ENCODE measurements around the gene MEF2A. TPM values are rescaled to one million over a fixed set of nuclear protein-coding genes. Genes with fewer than 3 reads are reported as not detected.

Gene MEF2A
- total RNA-seq, 1 donor from 2014 or later: 61.9 TPM

- H3K36me3 Mint-ChIP-seq: no peaks in the 10 kb centered on the region
- no peak for DNase-seq (ENCODE audit: low spot score)
- H3F3A ChIP-seq (ENCODE audit: low read depth): peaks cover 5% of the 10 kb centered on the region
- TF ChIP-seq EZH2 (IDR thresholded peaks at IDR 0.05): no peak
- no peak for TF ChIP-seq EZH2phosphoT487 (IDR thresholded peaks at IDR 0.05)
- TF ChIP-seq, protein P1, sequence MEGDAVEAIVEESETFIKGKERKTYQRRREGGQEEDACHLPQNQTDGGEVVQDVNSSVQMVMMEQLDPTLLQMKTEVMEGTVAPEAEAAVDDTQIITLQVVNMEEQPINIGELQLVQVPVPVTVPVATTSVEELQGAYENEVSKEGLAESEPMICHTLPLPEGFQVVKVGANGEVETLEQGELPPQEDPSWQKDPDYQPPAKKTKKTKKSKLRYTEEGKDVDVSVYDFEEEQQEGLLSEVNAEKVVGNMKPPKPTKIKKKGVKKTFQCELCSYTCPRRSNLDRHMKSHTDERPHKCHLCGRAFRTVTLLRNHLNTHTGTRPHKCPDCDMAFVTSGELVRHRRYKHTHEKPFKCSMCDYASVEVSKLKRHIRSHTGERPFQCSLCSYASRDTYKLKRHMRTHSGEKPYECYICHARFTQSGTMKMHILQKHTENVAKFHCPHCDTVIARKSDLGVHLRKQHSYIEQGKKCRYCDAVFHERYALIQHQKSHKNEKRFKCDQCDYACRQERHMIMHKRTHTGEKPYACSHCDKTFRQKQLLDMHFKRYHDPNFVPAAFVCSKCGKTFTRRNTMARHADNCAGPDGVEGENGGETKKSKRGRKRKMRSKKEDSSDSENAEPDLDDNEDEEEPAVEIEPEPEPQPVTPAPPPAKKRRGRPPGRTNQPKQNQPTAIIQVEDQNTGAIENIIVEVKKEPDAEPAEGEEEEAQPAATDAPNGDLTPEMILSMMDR (IDR thresholded peaks at IDR 0.05): no peak
- H3K9me3 Mint-ChIP-seq: no peaks in the 10 kb centered on the region
- H3K4me3 ChIP-seq: no peak overlapping the region
- H3K9ac ChIP-seq: no peak overlapping the region
- no peaks in the 10 kb centered on the region for H3K36me3 ChIP-seq
- H3K27me3 ChIP-seq: peaks cover 14% of the 10 kb centered on the region
- no peak overlapping the region for H3K4me3 Mint-ChIP-seq
- H3K9me3 ChIP-seq (ENCODE audit: low read depth): no peaks in the 10 kb centered on the region
- peaks cover 13% of the 10 kb centered on the region for H3K4me1 ChIP-seq
- H3K27me3 Mint-ChIP-seq (ENCODE audit: insufficient read depth, low read depth): no peaks in the 10 kb centered on the region
- no peak overlapping the region for H2AFZ ChIP-seq (replicated peaks)
- peaks cover 11% of the 10 kb centered on the region for H3K79me2 ChIP-seq (ENCODE audit: low read depth)
- H3K4me2 ChIP-seq: no peak overlapping the region
- peaks cover 19% of the 10 kb centered on the region for H3K4me1 Mint-ChIP-seq
- peaks cover 20% of the 10 kb centered on the region for H4K20me1 ChIP-seq (ENCODE audit: low read depth)
- no peak overlapping the region for H3K27ac Mint-ChIP-seq
- H3K27ac ChIP-seq: no peak overlapping the region
These were observed 170.1 kb downstream of the MEF2A start for GRCh38 chr15:99735868-99736267.

DNA sequence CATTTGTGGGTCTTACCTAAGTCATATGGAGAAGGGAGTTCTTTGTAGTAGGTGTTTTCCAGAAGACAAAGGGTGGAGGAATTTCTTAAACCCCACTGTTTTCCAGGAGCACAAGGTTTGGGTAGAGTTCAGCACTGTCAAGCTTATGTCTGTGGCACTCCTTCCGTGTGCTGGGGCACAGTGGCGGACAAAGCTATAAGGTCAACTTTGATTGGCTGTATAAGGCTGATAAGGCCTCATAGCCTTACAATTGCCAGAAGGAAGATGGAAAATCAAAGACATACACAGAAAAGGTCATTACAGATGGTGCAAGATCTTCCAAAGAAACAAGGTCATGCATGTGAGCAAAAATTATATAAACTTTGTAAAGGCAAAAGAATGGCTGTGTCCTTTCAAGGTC lies 170.9 kb downstream of the MEF2A start:
- Mint-ChIP-seq H3K27me3 (ENCODE audit: insufficient read depth, low read depth) (peaks cover 2% of the 10 kb centered on the region), H3K9me3 (no peaks in the 10 kb centered on the region), H3K27ac (no peak overlapping the region), H3K4me1 (peaks cover 14% of the 10 kb centered on the region), H3K4me3 (no peak overlapping the region), H3K36me3 (no peaks in the 10 kb centered on the region)
- Histone ChIP-seq H3K79me2 (ENCODE audit: low read depth) (peaks cover 3% of the 10 kb centered on the region), H3K9me3 (ENCODE audit: low read depth) (no peaks in the 10 kb centered on the region), H3K4me3 (no peak overlapping the region), H4K20me1 (ENCODE audit: low read depth) (peaks cover 11% of the 10 kb centered on the region), H3K4me1 (peaks cover 5% of the 10 kb centered on the region), H3K27ac (no peak overlapping the region), H2AFZ (replicated peaks) (no peak overlapping the region), H3K4me2 (no peak overlapping the region), H3K27me3 (peaks cover 10% of the 10 kb centered on the region), H3K9ac (no peak overlapping the region), H3K36me3 (no peaks in the 10 kb centered on the region), H3F3A (ENCODE audit: low read depth) (peaks cover 5% of the 10 kb centered on the region)
- TF ChIP-seq EZH2 (IDR thresholded peaks at IDR 0.05): no peak
- TF ChIP-seq, protein P1 (IDR thresholded peaks at IDR 0.05): no peak
- TF ChIP-seq EZH2phosphoT487 (IDR thresholded peaks at IDR 0.05): no peak
- DNase-seq (ENCODE audit: low spot score): no peak

DNA sequence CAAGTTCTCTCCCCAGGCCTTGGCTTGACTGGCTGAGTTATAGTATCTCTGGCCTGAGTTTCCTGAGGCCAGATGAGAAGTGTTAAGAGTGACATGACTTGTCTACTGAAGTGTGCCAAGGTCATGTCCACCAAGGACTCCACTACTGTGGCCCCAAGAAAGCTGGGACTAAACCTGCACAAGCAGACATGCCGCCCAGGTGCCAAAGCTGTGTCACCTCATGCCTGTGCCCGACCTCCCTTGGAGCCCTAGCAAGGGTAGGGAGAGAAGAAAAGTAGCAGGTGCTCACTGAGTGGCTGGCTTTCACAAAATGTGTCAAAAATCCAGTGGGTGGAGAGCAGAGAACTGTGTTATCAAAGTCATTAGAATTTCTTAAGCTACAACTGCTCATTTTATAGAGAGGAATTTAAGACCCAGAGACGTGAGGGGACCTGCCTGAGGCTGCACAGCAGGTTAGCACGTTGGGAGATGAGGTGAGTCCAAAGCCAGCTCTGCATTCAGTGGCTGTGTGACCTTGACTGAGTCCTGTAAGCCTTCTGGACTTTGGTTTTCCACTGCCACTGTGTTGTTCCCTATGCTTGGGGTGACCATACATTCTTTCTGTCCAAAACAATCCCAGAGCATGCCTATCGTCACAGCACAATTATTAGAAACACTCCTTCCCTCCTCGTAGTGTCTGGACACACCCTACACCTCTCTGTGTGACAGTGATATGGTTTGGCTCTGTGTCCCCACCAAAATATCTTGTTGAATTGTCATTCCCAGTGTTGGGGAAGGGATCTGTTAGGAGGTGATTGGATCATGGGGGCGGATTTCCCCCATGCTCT lies 172.4 kb downstream of the MEF2A start:
- no peak overlapping the region for H3K27ac Mint-ChIP-seq
- no peak for DNase-seq (ENCODE audit: low spot score)
- H3K4me1 ChIP-seq: no peaks in the 10 kb centered on the region
- TF ChIP-seq EZH2phosphoT487 (IDR thresholded peaks at IDR 0.05) (no peak), EZH2 (IDR thresholded peaks at IDR 0.05) (no peak)
- TF ChIP-seq, protein P1 (IDR thresholded peaks at IDR 0.05): no peak
- H3K4me3 Mint-ChIP-seq: no peak overlapping the region
- no peak overlapping the region for H2AFZ ChIP-seq (replicated peaks)
- no peak overlapping the region for H3K4me3 ChIP-seq
- H3K27me3 ChIP-seq: no peaks in the 10 kb centered on the region
- H3K79me2 ChIP-seq (ENCODE audit: low read depth): no peaks in the 10 kb centered on the region
- peaks cover 6% of the 10 kb centered on the region for H3K4me1 Mint-ChIP-seq
- H3K4me2 ChIP-seq: no peak overlapping the region
- H3K27me3 Mint-ChIP-seq (ENCODE audit: insufficient read depth, low read depth): peaks cover 2% of the 10 kb centered on the region
- H3K36me3 ChIP-seq: no peaks in the 10 kb centered on the region
- no peaks in the 10 kb centered on the region for H3K36me3 Mint-ChIP-seq
- no peaks in the 10 kb centered on the region for H3K9me3 Mint-ChIP-seq
- H3K9me3 ChIP-seq (ENCODE audit: low read depth): no peaks in the 10 kb centered on the region
- H3K27ac ChIP-seq: no peak overlapping the region
- H3F3A ChIP-seq (ENCODE audit: low read depth): peaks cover 5% of the 10 kb centered on the region
- H3K9ac ChIP-seq: no peak overlapping the region
- H4K20me1 ChIP-seq (ENCODE audit: low read depth): no peaks in the 10 kb centered on the region
